ENCODE results near the gene SOX6. TPM values are rescaled to one million over a fixed set of nuclear protein-coding genes. Genes with fewer than 3 reads are reported as not detected.

Gene SOX6
- total RNA-seq, 4 donors from 2014 or later: 5.7 to 23.8 (median 18.4) TPM

DNA sequence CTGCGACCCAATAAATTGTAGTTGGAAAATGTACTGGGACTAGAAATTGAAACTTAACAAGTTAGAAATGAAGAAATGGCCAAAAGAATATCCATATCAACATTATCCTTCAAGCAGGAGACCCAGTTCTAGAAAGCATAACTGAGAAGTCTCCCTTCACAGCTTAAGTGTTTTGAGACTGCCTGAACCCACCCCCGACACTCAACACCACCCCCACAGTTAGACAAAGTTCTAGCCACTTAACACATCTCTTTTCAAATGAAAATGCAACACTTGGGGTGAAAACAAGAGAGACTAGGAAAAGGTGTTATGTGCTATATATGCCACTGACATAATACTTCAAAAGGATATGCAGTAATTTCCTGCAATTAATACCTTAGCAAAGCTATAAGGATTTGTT lies 184.5 kb downstream of the SOX6 start:
- Histone ChIP-seq H3K4me3 (no peak overlapping the region), H3K4me1 (peaks cover 0 to 14% (median 0%) of the 10 kb centered on the region in 4 donors), H3K9me3 (no peaks in the 10 kb centered on the region), H3K36me3 (no peaks in the 10 kb centered on the region), H3K27me3 (no peaks in the 10 kb centered on the region), H3K27ac (no peak overlapping the region)
- 88 to 90% methylated on average over 2 of the region's 2 CpGs for WGBS, 2 donors
- no peak for DNase-seq (ENCODE audit: low spot score in 2 of 2)
- TF ChIP-seq, protein P1, sequence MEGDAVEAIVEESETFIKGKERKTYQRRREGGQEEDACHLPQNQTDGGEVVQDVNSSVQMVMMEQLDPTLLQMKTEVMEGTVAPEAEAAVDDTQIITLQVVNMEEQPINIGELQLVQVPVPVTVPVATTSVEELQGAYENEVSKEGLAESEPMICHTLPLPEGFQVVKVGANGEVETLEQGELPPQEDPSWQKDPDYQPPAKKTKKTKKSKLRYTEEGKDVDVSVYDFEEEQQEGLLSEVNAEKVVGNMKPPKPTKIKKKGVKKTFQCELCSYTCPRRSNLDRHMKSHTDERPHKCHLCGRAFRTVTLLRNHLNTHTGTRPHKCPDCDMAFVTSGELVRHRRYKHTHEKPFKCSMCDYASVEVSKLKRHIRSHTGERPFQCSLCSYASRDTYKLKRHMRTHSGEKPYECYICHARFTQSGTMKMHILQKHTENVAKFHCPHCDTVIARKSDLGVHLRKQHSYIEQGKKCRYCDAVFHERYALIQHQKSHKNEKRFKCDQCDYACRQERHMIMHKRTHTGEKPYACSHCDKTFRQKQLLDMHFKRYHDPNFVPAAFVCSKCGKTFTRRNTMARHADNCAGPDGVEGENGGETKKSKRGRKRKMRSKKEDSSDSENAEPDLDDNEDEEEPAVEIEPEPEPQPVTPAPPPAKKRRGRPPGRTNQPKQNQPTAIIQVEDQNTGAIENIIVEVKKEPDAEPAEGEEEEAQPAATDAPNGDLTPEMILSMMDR (IDR thresholded peaks at IDR 0.05): no peak
- TF ChIP-seq POLR2A (IDR thresholded peaks at IDR 0.05): no peak
- no peak for TF ChIP-seq EP300 (IDR thresholded peaks at IDR 0.05)

DNA sequence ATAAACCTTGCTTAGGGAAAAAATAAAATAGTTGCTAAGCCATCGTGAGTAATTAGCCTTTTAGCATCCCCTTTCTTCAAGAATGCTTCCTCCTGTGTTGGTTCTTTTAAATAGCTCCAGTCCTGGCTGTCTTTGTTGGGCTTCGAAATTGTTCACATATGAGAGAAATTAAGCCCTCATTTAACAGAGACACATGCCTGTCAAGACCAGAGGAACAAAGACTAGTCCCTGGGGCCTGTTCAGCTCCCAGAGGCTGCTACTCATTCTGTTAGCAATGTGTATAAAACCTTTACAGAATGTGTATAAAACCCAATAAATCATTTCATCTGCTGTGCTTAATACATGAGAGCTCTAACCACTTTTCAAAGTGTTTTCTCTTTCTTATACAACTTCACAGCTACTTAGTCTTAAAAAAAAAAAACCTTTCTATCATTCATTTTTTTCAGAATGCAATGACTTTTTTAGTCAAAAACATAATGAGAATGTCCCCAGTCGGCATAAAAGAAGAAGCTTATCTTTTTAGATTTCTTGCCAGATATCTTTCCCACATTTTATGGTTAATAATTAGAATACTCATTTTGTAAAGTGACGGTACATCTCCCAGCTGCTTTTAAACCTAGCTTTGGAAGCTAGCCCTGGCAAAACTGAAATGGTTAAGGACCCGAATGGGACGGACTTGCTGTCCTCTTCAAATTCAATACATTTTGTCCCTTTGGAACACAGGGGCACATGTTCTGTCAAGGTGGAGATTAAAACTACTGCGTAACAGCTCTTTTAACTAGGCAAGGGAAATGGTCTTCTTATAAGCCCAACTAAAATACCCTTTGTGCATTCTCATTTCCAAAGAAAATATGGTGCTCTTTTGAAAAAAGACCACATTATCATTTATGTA lies 186.1 kb downstream of the SOX6 start:
- 67 to 69% methylated on average over 7 of the region's 7 CpGs for WGBS, 2 donors

GRCh38 chr11:16169541-16169940 lies 186.8 kb downstream of the SOX6 start:
- no peak for DNase-seq (ENCODE audit: low spot score in 2 of 2)
- no peak for TF ChIP-seq POLR2A (IDR thresholded peaks at IDR 0.05)
- no peak for TF ChIP-seq EP300 (IDR thresholded peaks at IDR 0.05)
- TF ChIP-seq, protein P1 (IDR thresholded peaks at IDR 0.05): no peak
- no peaks in the 10 kb centered on the region for H3K27me3 ChIP-seq
- H3K27ac ChIP-seq: no peak overlapping the region
- H3K4me1 ChIP-seq: peaks cover 0 to 14% (median 0%) of the 10 kb centered on the region in 4 donors
- H3K4me3 ChIP-seq: no peak overlapping the region
- H3K9me3 ChIP-seq: no peaks in the 10 kb centered on the region
- no peaks in the 10 kb centered on the region for H3K36me3 ChIP-seq

More for the DNA sequence above, 186.1 kb downstream of the SOX6 start:
- no peak overlapping the region for H3K27ac ChIP-seq
- H3K4me3 ChIP-seq: no peak overlapping the region
- no peaks in the 10 kb centered on the region for H3K36me3 ChIP-seq
- peaks cover 0 to 14% (median 0%) of the 10 kb centered on the region in 4 donors for H3K4me1 ChIP-seq
- DNase-seq (ENCODE audit: low spot score in 2 of 2): no peak
- TF ChIP-seq, protein P1 (IDR thresholded peaks at IDR 0.05): no peak
- TF ChIP-seq EP300 (IDR thresholded peaks at IDR 0.05) (no peak), POLR2A (IDR thresholded peaks at IDR 0.05) (no peak)
- H3K9me3 ChIP-seq: no peaks in the 10 kb centered on the region
- no peaks in the 10 kb centered on the region for H3K27me3 ChIP-seq

DNA sequence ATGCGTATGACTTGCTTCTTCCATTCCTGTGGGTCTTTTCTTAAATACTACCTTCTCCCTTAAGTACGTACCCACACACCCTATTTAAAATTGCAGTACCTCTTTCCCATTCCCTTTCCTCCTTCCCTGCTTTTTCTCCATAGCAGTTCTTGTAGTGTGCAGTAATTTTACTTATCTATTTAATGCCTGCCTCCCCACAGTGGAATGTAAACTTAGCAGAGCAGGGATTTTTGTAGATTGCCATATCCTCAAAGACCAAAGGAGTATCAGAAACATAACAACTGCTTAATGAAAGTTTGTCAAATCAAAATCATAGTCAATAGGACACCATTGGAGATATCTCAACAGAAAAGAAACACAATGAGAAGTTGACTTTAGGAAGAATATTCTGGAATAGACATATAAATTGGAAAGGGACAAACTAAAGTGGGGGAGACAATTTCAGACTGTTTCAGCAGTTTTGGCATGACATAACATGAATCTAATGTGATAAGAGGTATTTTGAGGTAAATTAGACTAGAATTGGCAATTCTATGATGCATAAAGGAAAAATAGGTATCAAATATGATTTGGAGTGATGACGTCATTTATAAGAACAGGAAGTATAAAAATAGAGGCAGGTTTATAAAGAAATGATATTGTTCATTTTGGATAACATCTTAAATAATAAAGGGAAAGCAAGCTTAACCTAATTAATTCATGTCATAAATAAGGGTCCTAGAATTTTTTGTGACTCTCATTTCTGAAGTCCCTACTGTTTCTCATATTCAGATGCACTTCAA lies 188.4 kb downstream of the SOX6 start:
- Histone ChIP-seq H3K9me3 (no peaks in the 10 kb centered on the region), H3K27me3 (no peaks in the 10 kb centered on the region), H3K4me1 (peaks cover 0 to 14% (median 0%) of the 10 kb centered on the region in 4 donors), H3K36me3 (no peaks in the 10 kb centered on the region), H3K4me3 (no peak overlapping the region), H3K27ac (no peak overlapping the region)
- TF ChIP-seq, protein P1 (IDR thresholded peaks at IDR 0.05): no peak
- TF ChIP-seq EP300 (IDR thresholded peaks at IDR 0.05) (no peak), POLR2A (IDR thresholded peaks at IDR 0.05) (no peak)
- no peak for DNase-seq (ENCODE audit: low spot score in 2 of 2)
- WGBS, 2 donors: 94 to 96% methylated on average over 3 of the region's 3 CpGs

DNA sequence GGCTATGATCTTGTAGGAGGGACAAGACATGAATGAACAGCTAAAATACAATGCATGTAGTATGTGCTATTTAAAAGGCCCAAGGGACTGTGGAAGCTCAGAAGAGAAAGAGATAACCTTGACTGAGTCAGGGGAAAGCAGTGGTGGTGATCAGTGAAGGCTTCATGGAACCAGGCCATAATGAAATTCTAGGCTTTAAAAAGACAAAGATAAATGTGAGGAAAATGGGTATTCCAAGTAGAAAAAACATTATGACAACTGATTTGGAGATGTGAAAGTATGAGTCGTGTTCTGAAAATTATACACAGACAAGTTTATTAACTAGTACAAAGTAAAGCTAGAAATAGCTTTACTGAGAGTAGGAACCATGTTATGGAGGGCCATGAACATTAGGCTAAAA lies 189.8 kb downstream of the SOX6 start:
- no peak for DNase-seq (ENCODE audit: low spot score in 2 of 2)
- H3K4me1 ChIP-seq: peaks cover 0 to 14% (median 0%) of the 10 kb centered on the region in 4 donors
- H3K4me3 ChIP-seq: no peak overlapping the region
- no peaks in the 10 kb centered on the region for H3K36me3 ChIP-seq
- H3K9me3 ChIP-seq: no peaks in the 10 kb centered on the region
- WGBS, 2 donors: 87 to 90% methylated on average over 1 of the region's 1 CpG
- TF ChIP-seq EP300 (IDR thresholded peaks at IDR 0.05) (no peak), POLR2A (IDR thresholded peaks at IDR 0.05) (no peak)
- TF ChIP-seq, protein P1 (IDR thresholded peaks at IDR 0.05): no peak
- H3K27ac ChIP-seq: no peak overlapping the region
- no peaks in the 10 kb centered on the region for H3K27me3 ChIP-seq
